Motor neuron (in vitro differentiated cells): ENCODE measurements around the gene KIRREL3. TPM values are rescaled to one million over a fixed set of nuclear protein-coding genes. Genes with fewer than 3 reads are reported as not detected.
A peak's percentile ranks its signal among the peaks of the same experiment; 100 is the strongest.
"Not testable (repeated sequence)": the region's sequence is repeated elsewhere in the genome, so short reads cannot be mapped to it uniquely, and the experiment has no call there.

Source experiments
- ATAC-seq, 8 experiments: fragments of 200-7000 bp; cut with Tn5 transposase; replicated peaks in 6 of 8; 2 replicates each; pipeline ENCODE4 v1.8.0; 2021; ENCODE audit warnings: mild to moderate bottlenecking in 8 of 8, moderate library complexity in 8 of 8
- H3K27ac ChIP-seq, 2 donors: fragments of 250-450 bp; sonication (Bioruptor Pico); 2 replicates each; pipeline ENCODE4 v1.9.0; 2021; ENCODE audit warnings: antibody characterized with exemption in 2 of 2, mild to moderate bottlenecking in 2 of 2, moderate library complexity in 1 of 2
- H3K4me1 ChIP-seq, 2 donors: fragments of 250-450 bp; sonication (Bioruptor Pico); replicated peaks in 1 of 2; 2 replicates each; pipeline ENCODE4 v1.6.1; 2021; ENCODE audit warnings: antibody characterized with exemption in 2 of 2, mild to moderate bottlenecking in 2 of 2, moderate library complexity in 1 of 2
- H3K4me3 ChIP-seq, 5 donors: fragments of 250-450 bp; sonication (Bioruptor Pico); 2 replicates each; pipeline ENCODE4 v1.9.0; 2021; ENCODE audit warnings: antibody characterized with exemption in 5 of 5, mild to moderate bottlenecking in 5 of 5, moderate library complexity in 4 of 5
- WGBS, 10 experiments: fragments of 450-650 bp; shearing (Covaris generic); methylation state at CpG; one replicate each; pipeline ENCODE4 v1.0.0; 2022; 5-methylcytosine and 5-hydroxymethylcytosine counted together
- in situ Hi-C, 9 experiments: fragments of 400-800 bp; cut with MboI; loops; one replicate each; pipeline ENCODE4 v1.15.0; 2021; ENCODE audit warnings: low sequenced_read_pairs in 9 of 9, low pct_unique_long_range_greater_than_20kb in 2 of 9; ENCODE audit not compliant: unreplicated experiment in 9 of 9
- total RNA-seq, 8 experiments: library from RNA; unstranded; fragments of 300-600 nt; gene quantifications; 2 replicates each; pipeline versions ENCODE4 v1.2.3 to v1.2.4, GENCODE V29; 2022

KIRREL3 gene
- total RNA-seq, 8 experiments from 2014 or later = 3.2 to 53.1 (median 4.8) TPM

- H3K4me3 ChIP-seq, in situ Hi-C loops, ATAC-seq, H3K4me1 ChIP-seq, H3K27ac ChIP-seq: not testable (repeated sequence)
- 80 to 95% (median 90%) methylated on average over 1 to 5 of the region's 28 CpGs; no CpG with 5 or more reads in 5 of the 10 experiments for WGBS, 10 experiments
Observed at GRCh38 chr11:126374562-126375300, 625.8 kb downstream of the KIRREL3 start.

GRCh38 chr11:126373389-126374066 lies 627.0 kb downstream of the KIRREL3 start:
- H3K4me3 ChIP-seq, H3K4me1 ChIP-seq, in situ Hi-C loops, H3K27ac ChIP-seq: not testable (repeated sequence)
- peak in 4 of 8 experiments; percentile 21 to 62 (median 38) for ATAC-seq
- WGBS, 10 experiments = no CpG with 5 or more reads among the region's 12 CpGs
